HG02885 (cell line): ENCODE data around the gene ARSG.
"Not testable (repeated sequence)": the region's sequence is repeated elsewhere in the genome, so short reads cannot be mapped to it uniquely, and the experiment has no call there.

Experiments used
- ATAC-seq: cut with Tn5 transposase; IDR thresholded peaks from one replicate; pipeline ENCODE4 v1.9.1; 2021; ENCODE audit warnings: mild to moderate bottlenecking; ENCODE audit not compliant: unreplicated experiment, poor library complexity

Gene ARSG

GRCh38 chr17:68326681-68327080, 35.4 kb downstream of the ARSG start:
- no peak for ATAC-seq

- no peak for ATAC-seq
Measured at GRCh38 chr17:68327823-68328557, 36.7 kb downstream of the ARSG start.

- ATAC-seq, result no peak
Measured at GRCh38 chr17:68328676-68329075, 37.4 kb downstream of the ARSG start.

GRCh38 chr17:68329331-68329730, 38.0 kb downstream of the ARSG start:
- no peak for ATAC-seq

- ATAC-seq, result not testable (repeated sequence)
Measured at GRCh38 chr17:68331932-68332331, 40.6 kb downstream of the ARSG start.

GRCh38 chr17:68334393-68334792, 43.1 kb downstream of the ARSG start:
- no peak for ATAC-seq

GRCh38 chr17:68341482-68341881, 50.2 kb downstream of the ARSG start:
- no peak for ATAC-seq

GRCh38 chr17:68343976-68344375, 52.7 kb downstream of the ARSG start:
- no peak for ATAC-seq

GRCh38 chr17:68344701-68345136, 53.4 kb downstream of the ARSG start:
- ATAC-seq, result no peak

GRCh38 chr17:68346448-68346847, 55.2 kb downstream of the ARSG start:
- peak; percentile 68 for ATAC-seq

- no peak for ATAC-seq
Measured at GRCh38 chr17:68347380-68347779, 56.1 kb downstream of the ARSG start.

GRCh38 chr17:68349157-68349556, 57.9 kb downstream of the ARSG start:
- ATAC-seq, result peak; percentile 64

- no peak for ATAC-seq
Measured at GRCh38 chr17:68351395-68351794, 60.1 kb downstream of the ARSG start.

- ATAC-seq, result no peak
Measured at GRCh38 chr17:68352041-68352440, 60.7 kb downstream of the ARSG start.

- not testable (repeated sequence) for ATAC-seq
Measured at GRCh38 chr17:68352671-68353070, 61.4 kb downstream of the ARSG start.

GRCh38 chr17:68353111-68353521, 61.8 kb downstream of the ARSG start:
- no peak for ATAC-seq

GRCh38 chr17:68354311-68354710, 63.0 kb downstream of the ARSG start:
- ATAC-seq, result not testable (repeated sequence)

- ATAC-seq, result not testable (repeated sequence)
Measured at GRCh38 chr17:68355108-68355507, 63.8 kb downstream of the ARSG start.

- ATAC-seq, result peak; percentile 95
Measured at GRCh38 chr17:68356520-68356919, 65.2 kb downstream of the ARSG start.

- ATAC-seq, result no peak
Measured at GRCh38 chr17:68356949-68357455, 65.7 kb downstream of the ARSG start.

- no peak for ATAC-seq
Measured at GRCh38 chr17:68357886-68358285, 66.6 kb downstream of the ARSG start.
